ACHN (cell line): ENCODE measurements around the gene HMX1.

Experiments
- DNase-seq: peaks from one replicate; pipeline ENCODE4 v3.0.0-alpha.2; 2015
- in situ Hi-C: cut with HindIII; loops from 2 replicates; pipeline ENCODE4 v1.10.0; 2017; ENCODE audit warnings: low sequenced_read_pairs, low pct_ligation_motif_present, low pct_unique_long_range_greater_than_20kb

The HMX1 gene

GRCh38 chr4:8835521-8836365 lies 35.9 kb downstream of the HMX1 start:
- in situ Hi-C loops: no loop called here
- no peak for DNase-seq

- in situ Hi-C loops: no loop called here
- no peak for DNase-seq
These were observed 36.9 kb downstream of the HMX1 start for GRCh38 chr4:8834681-8835220.

- in situ Hi-C loops: no loop called here
- DNase-seq: no peak
These were observed 39.3 kb downstream of the HMX1 start for GRCh38 chr4:8832113-8832915.

- in situ Hi-C loops: no loop called here
These were observed 40.2 kb downstream of the HMX1 start for GRCh38 chr4:8831221-8832112.

GRCh38 chr4:8830611-8831200 lies 40.9 kb downstream of the HMX1 start:
- DNase-seq: no peak
- in situ Hi-C loops: no loop called here

More at GRCh38 chr4:8831221-8832112, 40.2 kb downstream of the HMX1 start:
- DNase-seq: no peak

- in situ Hi-C loops: no loop called here
- DNase-seq: no peak
These were observed 41.6 kb downstream of the HMX1 start for GRCh38 chr4:8830056-8830455.

GRCh38 chr4:8829584-8829983 lies 42.1 kb downstream of the HMX1 start:
- in situ Hi-C loops: no loop called here

GRCh38 chr4:8828869-8829268 lies 42.8 kb downstream of the HMX1 start:
- no peak for DNase-seq
- in situ Hi-C loops: no loop called here

More at GRCh38 chr4:8829584-8829983, 42.1 kb downstream of the HMX1 start:
- DNase-seq: no peak

GRCh38 chr4:8821151-8821950 lies 50.3 kb downstream of the HMX1 start:
- in situ Hi-C loops: no loop called here
- no peak for DNase-seq

- DNase-seq: no peak
- in situ Hi-C loops: no loop called here
These were observed 51.2 kb downstream of the HMX1 start for GRCh38 chr4:8820178-8821102.

- in situ Hi-C loops: no loop called here
- no peak for DNase-seq
These were observed 52.0 kb downstream of the HMX1 start for GRCh38 chr4:8819473-8820177.

- in situ Hi-C loops: no loop called here
- no peak for DNase-seq
These were observed 52.6 kb downstream of the HMX1 start for GRCh38 chr4:8819019-8819418.

GRCh38 chr4:8818063-8818881 lies 53.4 kb downstream of the HMX1 start:
- in situ Hi-C loops: no loop called here
- no peak for DNase-seq

GRCh38 chr4:8817813-8818062 lies 53.9 kb downstream of the HMX1 start:
- DNase-seq: no peak
- in situ Hi-C loops: no loop called here

- in situ Hi-C loops: no loop called here
- no peak for DNase-seq
These were observed 54.4 kb downstream of the HMX1 start for GRCh38 chr4:8817096-8817812.
